NCI-H1105 (cell line): ENCODE measurements around the gene SF1.

Experiments used
- DNase-seq: peaks from one replicate; lab custom pipeline; 2025; lab: John Stamatoyannopoulos, UW

SF1 gene

GRCh38 chr11:64745189-64745520 lies 33.2 kb downstream of the SF1 start:
- peak; percentile 7 for DNase-seq

- no peak for DNase-seq
These were observed 33.7 kb downstream of the SF1 start for GRCh38 chr11:64744544-64745188.

GRCh38 chr11:64743591-64744543 lies 34.5 kb downstream of the SF1 start, which contains the start of gene RASGRP2:
Gene RASGRP2 (minus strand): TSS chr11:64744142. CDS start chr11:64742866, 1,276 bp downstream.
- DNase-seq, result no peak

- peak; percentile 16 for DNase-seq
These were observed 35.3 kb downstream of the SF1 start for GRCh38 chr11:64742889-64743590.

GRCh38 chr11:64742087-64742888 lies 36.1 kb downstream of the SF1 start:
- no peak for DNase-seq

- no peak for DNase-seq
These were observed 36.8 kb downstream of the SF1 start for GRCh38 chr11:64741375-64742086.

- DNase-seq, result no peak
These were observed 38.5 kb downstream of the SF1 start for GRCh38 chr11:64739871-64740270.

GRCh38 chr11:64736654-64737053 lies 41.7 kb downstream of the SF1 start:
- no peak for DNase-seq

- no peak for DNase-seq
These were observed 42.5 kb downstream of the SF1 start for GRCh38 chr11:64735725-64736259.

GRCh38 chr11:64734811-64735724 lies 43.3 kb downstream of the SF1 start:
- no peak for DNase-seq

GRCh38 chr11:64731601-64732000 lies 46.7 kb downstream of the SF1 start:
- DNase-seq, result no peak

GRCh38 chr11:64729851-64730382 lies 48.4 kb downstream of the SF1 start:
- DNase-seq, result no peak

- no peak for DNase-seq
These were observed 49.5 kb downstream of the SF1 start for GRCh38 chr11:64728757-64729365.

- no peak for DNase-seq
These were observed 51.3 kb downstream of the SF1 start for GRCh38 chr11:64726867-64727530.

GRCh38 chr11:64726211-64726641 lies 52.1 kb downstream of the SF1 start:
- no peak for DNase-seq

- DNase-seq, result no peak
These were observed 53.3 kb downstream of the SF1 start for GRCh38 chr11:64724863-64725532.

- DNase-seq, result no peak
These were observed 54.2 kb downstream of the SF1 start for GRCh38 chr11:64723907-64724862.
